DOHH2 (cell line): ENCODE results near the gene DYNLRB2.

ENCODE experiments used
- CTCF ChIP-seq: fragments of 200-600 bp; sonication (generic); IDR thresholded peaks from one replicate; pipeline ENCODE4 v1.5.1; 2014; ENCODE audit warnings: antibody characterized with exemption, mild to moderate bottlenecking, low read depth, low read length; ENCODE audit not compliant: poor library complexity, severe bottlenecking
- EZH2phosphoT487 ChIP-seq: fragments of 200-600 bp; sonication (generic); IDR thresholded peaks from 2 replicates; pipeline ENCODE4 v1.6.1; 2017; ENCODE audit warnings: borderline replicate concordance, mild to moderate bottlenecking, antibody characterized with exemption, low read length, moderate library complexity, mixed read lengths

DNA sequence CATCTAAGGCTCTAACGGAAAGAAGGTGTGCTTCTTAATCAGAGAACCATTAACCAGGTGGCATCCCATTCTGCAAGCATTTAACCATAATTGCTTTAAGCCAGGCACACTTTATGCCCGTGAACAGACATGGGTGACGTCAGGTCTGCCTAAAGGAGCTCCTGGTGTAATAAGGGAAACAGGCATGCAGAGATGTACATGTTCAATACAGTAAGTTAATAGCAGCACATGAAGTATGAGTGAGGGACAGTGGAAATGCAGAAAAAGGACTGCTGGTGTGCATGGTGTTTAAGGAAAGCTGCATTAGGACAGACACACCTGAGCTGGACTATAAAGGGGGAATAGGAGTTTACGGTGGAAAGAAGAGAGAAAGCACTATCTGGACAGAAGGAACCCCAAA lies 18.6 kb downstream of the DYNLRB2 start:
- TF ChIP-seq CTCF, result no peak
- no peak for TF ChIP-seq EZH2phosphoT487
